Lung (tissue), 12 donors: ENCODE results near the gene ARHGEF28. TPM values are rescaled to one million over a fixed set of nuclear protein-coding genes. Genes with fewer than 3 reads are reported as not detected.

Source experiments
- ATAC-seq: fragments of 200-7000 bp; cut with Tn5 transposase; one replicate; pipeline ENCODE4 v1.9.1; 2020; ENCODE audit warnings: moderate number of reproducible peaks; ENCODE audit not compliant: insufficient read depth, low FRiP score
- DNase-seq, 3 donors: peaks; one replicate each; pipeline ENCODE4 v3.0.0-alpha.2; 2013 to 2017
- H3K27ac ChIP-seq, 2 donors: one replicate each; pipeline ENCODE4 v1.5.1; 2013; ENCODE audit warnings: mild to moderate bottlenecking in 2 of 2, moderate library complexity in 2 of 2, control low read depth in 1 of 2, inconsistent platforms in 1 of 2, low read depth in 1 of 2, low read length in 1 of 2
- H3K27me3 ChIP-seq, 3 donors: one replicate each; pipeline ENCODE4 v1.5.1; 2013; ENCODE audit warnings: low read length in 2 of 3; ENCODE audit not compliant: control insufficient read depth in 3 of 3, insufficient read depth in 3 of 3
- H3K36me3 ChIP-seq, 4 donors: one replicate each; pipeline ENCODE4 v1.5.1; 2013; ENCODE audit warnings: low read length in 4 of 4, mild to moderate bottlenecking in 1 of 4, moderate library complexity in 1 of 4; ENCODE audit not compliant: control insufficient read depth in 4 of 4, insufficient read depth in 4 of 4
- H3K4me1 ChIP-seq, 5 donors: one replicate each; pipeline ENCODE4 v1.5.1; 2013; ENCODE audit warnings: low read length in 5 of 5, mild to moderate bottlenecking in 2 of 5, moderate library complexity in 1 of 5; ENCODE audit not compliant: control insufficient read depth in 5 of 5, insufficient read depth in 5 of 5
- H3K4me3 ChIP-seq: one replicate; pipeline ENCODE4 v1.5.1; 2013; ENCODE audit warnings: mild to moderate bottlenecking, control low read depth, moderate library complexity
- H3K9ac ChIP-seq, 2 donors: one replicate each; pipeline ENCODE4 v1.5.1; 2013; ENCODE audit warnings: low read length in 2 of 2, control low read depth in 1 of 2; ENCODE audit not compliant: insufficient read depth in 1 of 2
- H3K9me3 ChIP-seq, 4 donors: one replicate each; pipeline ENCODE4 v1.5.1; 2013; ENCODE audit warnings: low read length in 3 of 4, mild to moderate bottlenecking in 1 of 4, moderate library complexity in 1 of 4; ENCODE audit not compliant: control insufficient read depth in 4 of 4, insufficient read depth in 3 of 4
- WGBS, 2 donors: extraction: QIAGEN DNeasy Blood & Tissue Kit; methylation state at CpG; one replicate each; pipeline ENCODE4 v1.1.7; 2013; 5-methylcytosine and 5-hydroxymethylcytosine counted together
- polyA plus RNA-seq, 2 donors: library from polyadenylated mRNA; stranded (reverse); fragments of 200-250 nt; gene quantifications; one replicate each; pipeline ENCODE4 v1.2.1, GENCODE V29; 2013
- total RNA-seq, 2 donors: library from RNA; depleted of rRNA in 1 of 2; stranded (reverse); fragments of >200 nt in 1 of 2; gene quantifications; one replicate each; pipeline ENCODE4 v1.2.1, GENCODE V29; 2014 to 2021
- TF ChIP-seq, protein P1 (sequence below): IDR thresholded peaks from 2 replicates; pipeline ENCODE4 v1.5.1; 2012; ENCODE audit warnings: mild to moderate bottlenecking; ENCODE audit errors: control extremely low read depth, extremely low read depth
- donor health status: control.
- donor health status: control.
- donor health status: Bipolar disorder and iron deficiency.
- donor health status: healthy.
- donor health status: DM: yes; HTN: yes; CAD: no.

The ARHGEF28 gene
- total and polyA plus RNA-seq, 4 donors, result 3.0 to 13.0 (median 10.0) TPM

DNA sequence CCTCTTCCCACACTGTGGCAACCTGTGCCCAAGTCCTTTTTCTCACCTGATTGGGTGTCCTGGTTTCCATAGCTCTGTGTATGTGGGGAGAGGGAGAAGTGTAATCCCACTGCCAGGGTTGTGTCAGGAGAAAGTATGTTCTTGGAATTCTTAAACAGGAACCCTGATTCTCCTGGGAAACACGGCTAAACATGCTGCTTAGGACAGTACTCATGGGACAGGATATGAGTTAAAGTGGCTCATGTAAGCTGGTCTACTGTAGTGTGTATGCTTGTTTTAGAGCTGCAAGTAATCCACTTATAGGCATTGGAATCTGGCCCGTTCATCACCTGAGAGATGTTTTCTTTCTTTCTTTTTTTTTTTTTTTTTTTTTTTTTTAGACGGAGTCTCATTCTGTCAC is 23.9 kb downstream of the ARHGEF28 start:
- Histone ChIP-seq H3K27me3 (no peaks in the 10 kb centered on the region), H3K27ac (no peak overlapping the region), H3K4me3 (no peak overlapping the region), H3K36me3 (no peaks in the 10 kb centered on the region), H3K9ac (no peak overlapping the region), H3K4me1 (peaks cover 0 to 4% (median 0%) of the 10 kb centered on the region in 5 donors), H3K9me3 (no peaks in the 10 kb centered on the region)
- no peak for ATAC-seq
- WGBS, 2 donors, result 65 to 80% methylated on average over 3 of the region's 3 CpGs
- TF ChIP-seq, protein P1, sequence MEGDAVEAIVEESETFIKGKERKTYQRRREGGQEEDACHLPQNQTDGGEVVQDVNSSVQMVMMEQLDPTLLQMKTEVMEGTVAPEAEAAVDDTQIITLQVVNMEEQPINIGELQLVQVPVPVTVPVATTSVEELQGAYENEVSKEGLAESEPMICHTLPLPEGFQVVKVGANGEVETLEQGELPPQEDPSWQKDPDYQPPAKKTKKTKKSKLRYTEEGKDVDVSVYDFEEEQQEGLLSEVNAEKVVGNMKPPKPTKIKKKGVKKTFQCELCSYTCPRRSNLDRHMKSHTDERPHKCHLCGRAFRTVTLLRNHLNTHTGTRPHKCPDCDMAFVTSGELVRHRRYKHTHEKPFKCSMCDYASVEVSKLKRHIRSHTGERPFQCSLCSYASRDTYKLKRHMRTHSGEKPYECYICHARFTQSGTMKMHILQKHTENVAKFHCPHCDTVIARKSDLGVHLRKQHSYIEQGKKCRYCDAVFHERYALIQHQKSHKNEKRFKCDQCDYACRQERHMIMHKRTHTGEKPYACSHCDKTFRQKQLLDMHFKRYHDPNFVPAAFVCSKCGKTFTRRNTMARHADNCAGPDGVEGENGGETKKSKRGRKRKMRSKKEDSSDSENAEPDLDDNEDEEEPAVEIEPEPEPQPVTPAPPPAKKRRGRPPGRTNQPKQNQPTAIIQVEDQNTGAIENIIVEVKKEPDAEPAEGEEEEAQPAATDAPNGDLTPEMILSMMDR, result no peak
- no peak for DNase-seq

DNA sequence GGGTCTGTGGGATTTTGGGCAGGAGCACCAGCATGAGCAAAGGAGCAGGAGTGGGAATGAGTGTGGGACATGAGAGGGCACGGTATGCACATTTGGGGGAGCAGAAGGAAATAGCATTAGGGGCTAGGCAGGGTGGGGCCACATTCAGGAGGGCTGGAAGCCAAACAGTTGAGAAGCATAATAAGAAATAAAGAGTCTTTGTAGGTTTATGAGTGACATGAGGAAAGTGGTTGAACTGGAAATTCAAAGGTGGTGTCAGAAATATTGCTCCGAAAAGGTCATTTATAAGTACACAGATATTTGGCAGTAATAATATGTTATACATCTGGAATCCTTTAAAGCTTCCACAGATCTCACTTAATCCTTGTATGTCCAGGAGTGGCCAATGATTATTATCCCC is 26.4 kb downstream of the ARHGEF28 start:
- Histone ChIP-seq H3K9ac (no peak overlapping the region), H3K9me3 (no peaks in the 10 kb centered on the region), H3K4me1 (peaks cover 0 to 4% (median 0%) of the 10 kb centered on the region in 5 donors), H3K27ac (no peak overlapping the region), H3K27me3 (no peaks in the 10 kb centered on the region), H3K36me3 (no peaks in the 10 kb centered on the region), H3K4me3 (no peak overlapping the region)
- 64 to 89% methylated on average over 2 of the region's 2 CpGs for WGBS, 2 donors
- TF ChIP-seq, protein P1, result no peak
- DNase-seq, result peak; percentile 32 to 79 (median 58)
- ATAC-seq, result no peak

DNA sequence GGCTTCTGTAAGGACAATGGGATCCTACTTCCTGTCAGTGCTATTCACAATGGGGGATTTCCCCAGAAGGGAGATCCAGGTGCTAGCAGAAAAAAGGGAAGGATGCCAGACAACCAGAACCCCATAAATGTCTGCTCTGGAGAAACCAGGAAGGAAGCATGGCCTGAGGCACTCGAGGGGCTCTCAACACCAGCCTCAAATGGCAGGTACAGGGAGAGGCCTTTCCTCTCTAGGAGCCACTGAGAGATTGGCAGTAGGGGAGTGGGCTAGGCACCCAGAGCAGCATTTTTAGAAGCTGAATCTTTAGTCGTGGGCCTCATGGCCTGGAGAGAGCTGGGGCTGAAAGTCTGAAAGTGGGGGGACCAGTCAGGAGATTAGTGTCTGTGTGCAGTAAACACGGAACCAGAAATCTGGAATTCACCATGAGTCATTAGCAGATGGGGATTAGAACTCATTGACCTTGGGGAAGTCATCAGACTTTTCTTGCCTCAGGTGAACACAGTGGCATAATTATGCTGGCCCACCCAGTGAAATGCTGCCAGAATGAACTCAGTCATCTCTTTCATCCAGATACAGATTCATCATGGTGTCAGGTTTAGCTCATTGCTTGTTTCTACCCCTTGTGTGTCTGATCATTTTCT is 28.3 kb downstream of the ARHGEF28 start:
- peaks cover 0 to 4% (median 0%) of the 10 kb centered on the region in 5 donors for H3K4me1 ChIP-seq
- no peaks in the 10 kb centered on the region for H3K9me3 ChIP-seq
- TF ChIP-seq, protein P1, result no peak
- no peaks in the 10 kb centered on the region for H3K27me3 ChIP-seq
- ATAC-seq (no peak), DNase-seq (no peak)
- WGBS, 2 donors, result 46 to 47% methylated on average over 3 of the region's 3 CpGs
- no peaks in the 10 kb centered on the region for H3K36me3 ChIP-seq
- no peak overlapping the region for H3K9ac ChIP-seq
- H3K4me3 ChIP-seq, result no peak overlapping the region
- H3K27ac ChIP-seq, result no peak overlapping the region
